ENCODE results near the gene ADH5. TPM values are rescaled to one million over a fixed set of nuclear protein-coding genes. Genes with fewer than 3 reads are reported as not detected.

ADH5 gene
- total and polyA plus RNA-seq, 9 donors: 79.5 to 227 (median 161) TPM

Other genes starting within 250 kb of the ADH5 start
- gene EIF4E, start 159.7 kb downstream of the ADH5 start, total RNA-seq: 10 to 100 TPM; 48.6 to 74.4 (median 69.5) TPM
- gene EIF4E, start 159.7 kb downstream of the ADH5 start, polyA plus RNA-seq: 10 to 100 TPM; 26.7 to 56.9 TPM
- gene METAP1, start 93.1 kb downstream of the ADH5 start, total RNA-seq: 10 to 100 TPM; 19.8 to 34.5 (median 25.4) TPM
- 10 to 100 TPM; 16.1 to 38.6 TPM for gene METAP1, start 93.1 kb downstream of the ADH5 start, polyA plus RNA-seq
- under 1 TPM in 2 of 7 donors, not detected in 5; 0.33 to 0.72 TPM for gene ADH4, start 55.5 kb upstream of the ADH5 start, total RNA-seq
- under 1 TPM in 1 of 2 donors, not detected in 1; 0.04 TPM for gene ADH4, start 55.5 kb upstream of the ADH5 start, polyA plus RNA-seq
- gene ADH6, start 130.5 kb upstream of the ADH5 start, total RNA-seq: under 1 TPM in 3 of 7 donors, not detected in 4; 0.37 to 0.57 (median 0.56) TPM
- under 1 TPM; 0.12 to 0.18 TPM for gene ADH6, start 130.5 kb upstream of the ADH5 start, polyA plus RNA-seq
- gene ADH1A, start 202.2 kb upstream of the ADH5 start, total RNA-seq: 1 to 10 TPM in 2 of 7 donors, under 1 TPM in 4, not detected in 1; 0.17 to 2.4 (median 0.83) TPM
- gene ADH1A, start 202.2 kb upstream of the ADH5 start, polyA plus RNA-seq: under 1 TPM in 1 of 2 donors, not detected in 1; 0.15 TPM
- gene ADH1B, start 232.6 kb upstream of the ADH5 start, total RNA-seq: 100 to 1,000 TPM in 6 of 7 donors, 10 to 100 TPM in 1; 67.5 to 415 (median 184) TPM
- gene ADH1B, start 232.6 kb upstream of the ADH5 start, polyA plus RNA-seq: 100 to 1,000 TPM; 201 to 254 TPM